ENCODE measurements around the gene CTNND2. TPM values are rescaled to one million over a fixed set of nuclear protein-coding genes. Genes with fewer than 3 reads are reported as not detected.

CTNND2 gene
- total RNA-seq, 1 donor from 2014 or later, result 18.4 TPM

DNA sequence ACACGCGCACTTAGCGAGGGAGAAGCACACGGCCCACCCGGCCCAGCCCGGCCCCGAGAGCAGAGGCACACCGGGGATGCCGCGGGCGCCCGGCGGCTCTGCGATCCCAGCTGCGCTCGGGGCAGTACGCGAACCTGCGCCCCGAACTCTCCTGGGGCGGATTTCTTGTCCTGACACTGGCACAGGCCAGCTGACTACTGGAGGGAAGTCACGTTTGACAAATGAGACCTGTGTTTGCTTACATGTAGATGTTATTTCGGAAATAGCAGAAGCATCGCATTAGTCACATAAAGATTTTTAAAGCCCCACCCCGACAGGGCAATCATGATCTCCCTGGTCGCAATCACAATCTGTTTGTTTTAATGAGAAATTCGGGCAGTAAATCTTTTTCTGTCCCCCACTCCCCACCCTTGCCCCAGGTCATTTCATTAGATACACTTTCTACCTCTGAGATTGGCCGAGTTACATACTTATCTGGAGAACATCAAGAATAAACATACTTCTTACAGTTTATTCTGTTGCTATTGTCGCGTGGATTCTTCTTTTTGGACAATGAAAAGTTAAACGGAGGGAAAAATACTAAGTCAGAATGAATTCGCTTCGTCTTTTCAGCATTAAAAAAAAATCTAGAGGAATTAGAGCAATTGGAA, 518.9 kb downstream of the CTNND2 start:
- Histone ChIP-seq H3K4me1 (peaks cover 4% of the 10 kb centered on the region), H3K9me3 (replicated peaks) (no peaks in the 10 kb centered on the region), H3K36me3 (no peaks in the 10 kb centered on the region), H3K4me3 (peak overlapping the region; percentile 55), H3K27ac (replicated peaks) (no peak overlapping the region), H3K27me3 (ENCODE audit: low read depth) (peaks cover 76% of the 10 kb centered on the region)
- no peak for DNase-seq
- TF ChIP-seq, protein P1, sequence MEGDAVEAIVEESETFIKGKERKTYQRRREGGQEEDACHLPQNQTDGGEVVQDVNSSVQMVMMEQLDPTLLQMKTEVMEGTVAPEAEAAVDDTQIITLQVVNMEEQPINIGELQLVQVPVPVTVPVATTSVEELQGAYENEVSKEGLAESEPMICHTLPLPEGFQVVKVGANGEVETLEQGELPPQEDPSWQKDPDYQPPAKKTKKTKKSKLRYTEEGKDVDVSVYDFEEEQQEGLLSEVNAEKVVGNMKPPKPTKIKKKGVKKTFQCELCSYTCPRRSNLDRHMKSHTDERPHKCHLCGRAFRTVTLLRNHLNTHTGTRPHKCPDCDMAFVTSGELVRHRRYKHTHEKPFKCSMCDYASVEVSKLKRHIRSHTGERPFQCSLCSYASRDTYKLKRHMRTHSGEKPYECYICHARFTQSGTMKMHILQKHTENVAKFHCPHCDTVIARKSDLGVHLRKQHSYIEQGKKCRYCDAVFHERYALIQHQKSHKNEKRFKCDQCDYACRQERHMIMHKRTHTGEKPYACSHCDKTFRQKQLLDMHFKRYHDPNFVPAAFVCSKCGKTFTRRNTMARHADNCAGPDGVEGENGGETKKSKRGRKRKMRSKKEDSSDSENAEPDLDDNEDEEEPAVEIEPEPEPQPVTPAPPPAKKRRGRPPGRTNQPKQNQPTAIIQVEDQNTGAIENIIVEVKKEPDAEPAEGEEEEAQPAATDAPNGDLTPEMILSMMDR (IDR thresholded peaks at IDR 0.05; ENCODE audit: borderline replicate concordance), result no peak
- intact Hi-C loops (cut with micrococcal nuclease), result no loop called here

DNA sequence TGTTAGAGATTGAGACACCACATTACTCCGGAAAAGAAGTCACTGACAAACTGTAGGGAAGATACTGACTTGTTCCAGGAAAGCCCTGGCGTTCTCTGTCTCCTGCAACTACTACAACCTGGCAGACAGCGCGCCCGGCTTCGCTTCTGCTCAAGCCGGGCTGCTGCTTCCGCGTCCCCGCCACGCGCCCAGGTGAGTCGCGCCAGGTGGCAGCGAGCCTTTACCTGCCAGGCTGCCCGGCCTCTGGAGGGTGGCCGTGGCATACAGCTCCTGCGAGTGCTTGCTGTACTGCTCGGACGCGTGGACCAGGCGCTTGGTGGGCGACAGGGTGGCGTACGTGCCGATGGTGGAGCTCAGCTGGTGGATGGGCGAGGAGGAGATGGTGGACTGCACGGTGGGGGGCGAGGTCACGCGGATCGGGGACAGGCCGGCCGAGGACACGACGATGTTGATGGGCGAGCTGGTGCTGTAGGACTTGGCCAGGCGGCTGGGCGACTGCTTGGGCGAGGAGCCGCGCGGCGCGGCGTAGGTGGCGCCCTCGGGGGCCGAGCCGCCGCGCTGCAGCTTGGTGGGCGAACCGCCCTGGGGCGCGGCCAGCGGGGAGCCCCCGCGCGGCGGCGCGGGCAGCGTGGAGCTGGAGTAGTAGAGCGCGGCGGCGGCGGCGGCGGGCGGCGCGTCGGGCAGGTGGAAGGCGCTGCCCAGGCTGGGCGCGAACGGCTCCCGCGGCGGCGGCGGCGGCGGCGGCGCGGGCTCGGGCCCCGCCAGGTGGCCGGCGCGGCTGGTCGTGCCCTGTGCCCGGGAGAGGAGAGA, 519.6 kb downstream of the CTNND2 start:
- peaks cover 4% of the 10 kb centered on the region for H3K4me1 ChIP-seq
- peaks cover 70% of the 10 kb centered on the region for H3K27me3 ChIP-seq (ENCODE audit: low read depth)
- H3K4me3 ChIP-seq, result peak overlapping the region; percentile 55
- H3K36me3 ChIP-seq, result no peaks in the 10 kb centered on the region
- TF ChIP-seq, protein P1 (IDR thresholded peaks at IDR 0.05; ENCODE audit: borderline replicate concordance), result no peak
- intact Hi-C loops (cut with micrococcal nuclease), result no loop called here
- H3K9me3 ChIP-seq (replicated peaks), result no peaks in the 10 kb centered on the region
- no peak overlapping the region for H3K27ac ChIP-seq (replicated peaks)
- DNase-seq, result no peak

DNA sequence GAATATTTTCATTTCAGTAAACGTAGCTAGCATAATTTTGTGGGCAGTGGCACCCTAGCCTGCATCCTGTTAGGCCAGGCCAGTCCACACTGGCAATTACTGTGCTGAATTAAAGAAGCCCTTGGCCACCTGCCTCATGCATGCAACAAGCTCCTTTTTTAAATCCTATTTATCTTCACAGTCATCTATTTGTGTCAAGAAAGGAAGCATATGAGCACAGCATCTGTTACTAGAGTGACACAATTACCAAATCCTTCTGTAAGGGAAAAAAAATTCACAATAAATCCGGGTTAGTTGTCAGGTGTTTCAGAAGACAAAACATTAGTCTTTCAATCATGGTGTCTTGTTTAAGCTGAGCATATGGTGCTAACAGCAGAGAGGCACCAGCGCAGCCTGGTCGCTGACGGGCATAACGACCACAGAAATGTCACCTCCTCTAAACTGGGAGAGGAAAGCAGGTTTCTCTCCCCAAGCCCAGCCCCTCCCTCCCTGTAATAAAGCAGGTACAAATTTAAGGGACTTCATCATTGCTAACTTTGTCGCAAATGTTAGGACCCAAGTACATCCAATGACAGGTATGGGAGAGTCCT, 520.6 kb downstream of the CTNND2 start:
- H3K9me3 ChIP-seq (replicated peaks), result no peaks in the 10 kb centered on the region
- peaks cover 4% of the 10 kb centered on the region for H3K4me1 ChIP-seq
- intact Hi-C loops (cut with micrococcal nuclease), result no loop called here
- peaks cover 64% of the 10 kb centered on the region for H3K27me3 ChIP-seq (ENCODE audit: low read depth)
- no peaks in the 10 kb centered on the region for H3K36me3 ChIP-seq
- no peak overlapping the region for H3K4me3 ChIP-seq
- TF ChIP-seq, protein P1 (IDR thresholded peaks at IDR 0.05; ENCODE audit: borderline replicate concordance), result no peak
- H3K27ac ChIP-seq (replicated peaks), result no peak overlapping the region
- DNase-seq, result no peak

DNA sequence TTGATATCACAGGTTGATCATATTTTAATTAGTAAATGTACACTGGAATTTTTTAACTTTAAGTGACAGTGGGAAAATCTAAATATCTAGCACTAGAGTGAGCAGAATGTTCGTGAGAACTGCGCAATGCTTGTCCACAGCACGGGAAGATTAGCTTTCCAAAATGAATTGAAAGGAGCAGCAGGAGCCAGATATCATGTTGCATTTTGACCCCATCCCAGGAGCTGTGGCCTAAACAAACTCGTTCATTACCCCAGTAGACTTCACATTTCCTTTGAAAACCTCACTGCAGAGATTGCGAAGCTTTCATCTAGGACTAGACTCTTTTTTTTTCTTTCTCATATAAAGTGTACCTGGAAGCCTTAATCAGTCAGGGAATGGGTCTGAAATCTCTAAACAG, 525.8 kb downstream of the CTNND2 start:
- H3K4me3 ChIP-seq, result no peak overlapping the region
- TF ChIP-seq, protein P1 (IDR thresholded peaks at IDR 0.05; ENCODE audit: borderline replicate concordance), result no peak
- intact Hi-C loops (cut with micrococcal nuclease), result no loop called here
- H3K36me3 ChIP-seq, result no peaks in the 10 kb centered on the region
- peaks cover 16% of the 10 kb centered on the region for H3K27me3 ChIP-seq (ENCODE audit: low read depth)
- no peaks in the 10 kb centered on the region for H3K9me3 ChIP-seq (replicated peaks)
- H3K27ac ChIP-seq (replicated peaks), result no peak overlapping the region
- no peak for DNase-seq
- H3K4me1 ChIP-seq, result no peaks in the 10 kb centered on the region

DNA sequence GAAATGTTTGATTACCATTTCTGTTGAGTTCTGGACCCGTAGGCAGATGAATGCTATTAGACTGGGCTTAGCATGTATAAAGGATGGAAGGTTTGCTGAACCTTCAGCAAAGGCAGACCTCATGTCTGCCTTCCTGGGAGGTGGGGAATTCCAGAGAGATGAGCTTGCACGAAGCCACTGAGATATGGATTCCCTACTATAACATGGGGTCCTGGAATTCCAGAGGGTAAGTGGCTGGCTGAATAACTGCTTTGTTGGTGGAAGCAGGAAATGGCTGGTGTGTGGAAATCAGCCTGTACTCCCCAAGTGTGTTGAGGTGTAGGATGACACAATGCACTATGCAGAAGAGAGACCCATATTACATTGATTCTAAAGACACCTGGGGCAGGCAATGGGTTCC, 526.4 kb downstream of the CTNND2 start:
- Histone ChIP-seq H3K4me3 (no peak overlapping the region), H3K27me3 (ENCODE audit: low read depth) (peaks cover 13% of the 10 kb centered on the region), H3K36me3 (no peaks in the 10 kb centered on the region), H3K27ac (replicated peaks) (no peak overlapping the region), H3K4me1 (no peaks in the 10 kb centered on the region), H3K9me3 (replicated peaks) (no peaks in the 10 kb centered on the region)
- TF ChIP-seq, protein P1 (IDR thresholded peaks at IDR 0.05; ENCODE audit: borderline replicate concordance), result no peak
- DNase-seq, result no peak
- intact Hi-C loops (cut with micrococcal nuclease), result no loop called here
